ENCODE data around the gene DVL2.

DNA sequence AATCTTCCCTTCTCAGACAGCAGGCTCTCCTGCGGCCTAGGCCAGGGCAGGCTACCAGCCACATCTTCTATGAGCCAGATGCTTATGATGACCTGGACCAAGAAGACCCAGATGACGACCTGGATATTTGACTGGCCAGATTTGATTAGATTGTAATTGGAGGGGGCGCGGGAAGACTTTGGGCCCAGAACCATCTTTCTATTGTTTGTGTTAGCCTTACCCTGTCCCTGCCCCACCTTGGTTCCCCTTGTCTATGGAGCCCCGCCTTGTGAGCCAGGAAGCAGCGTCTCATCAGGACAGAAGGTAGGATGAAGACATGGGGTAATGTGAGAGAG, 25.2 kb upstream of the DVL2 start:
- TF ChIP-seq EZH2 (IDR thresholded peaks at IDR 0.05; ENCODE audit: insufficient read depth, poor library complexity, severe bottlenecking) (no peak), EZH2phosphoT487 (IDR thresholded peaks at IDR 0.05; ENCODE audit: insufficient read depth, low read depth) (no peak)

Measured in GM23248 (cell line).